HEK293 (cell line): ENCODE measurements around the gene ZFP1.

Source experiments
- CTCF ChIA-PET: fragments of 350-600 bp; formaldehyde crosslinking; extraction: SDS; loops from one replicate; lab custom pipeline; 2021; ENCODE audit warnings: antibody characterized with exemption; lab: Yijun Ruan, JAX
- POLR2A ChIA-PET: fragments of 300-600 bp; formaldehyde crosslinking; extraction: SDS; loops from one replicate; lab custom pipeline; 2020; ENCODE audit warnings: antibody characterized with exemption, inconsistent platforms; lab: Yijun Ruan, JAX
- H3K27ac ChIP-seq: fragments of 200-500 bp; sonication (Bioruptor generic); 2 replicates; pipeline ENCODE4 v1.5.1; 2014; ENCODE audit warnings: low read depth, low read length, control low read depth, inconsistent platforms; ENCODE audit errors: extremely low read depth
- H3K36me3 ChIP-seq, 2 experiments: fragments of 200-500 bp in 1 of 2; sonication (Bioruptor generic) in 1 of 2; 1 replicate in 1 of 2; 2 replicates in 1 of 2; pipeline ENCODE4 v1.5.1; 2014 to 2017; ENCODE audit warnings: inconsistent platforms in 2 of 2, low read length in 2 of 2; ENCODE audit not compliant: control insufficient read depth in 2 of 2, insufficient read depth in 1 of 2
- H3K4me1 ChIP-seq: fragments of 200-500 bp; sonication (Bioruptor generic); 2 replicates; pipeline ENCODE4 v1.5.1; 2014; ENCODE audit warnings: mild to moderate bottlenecking, low read length, inconsistent platforms; ENCODE audit not compliant: control insufficient read depth, insufficient read depth
- H3K4me3 ChIP-seq: 2 replicates; pipeline ENCODE4 v1.5.1; 2011; ENCODE audit warnings: low read depth, mild to moderate bottlenecking, control low read depth, low read length, moderate library complexity
- H3K9me3 ChIP-seq: fragments of 200-500 bp; sonication (Bioruptor generic); 2 replicates; pipeline ENCODE4 v1.5.1; 2014; ENCODE audit warnings: low read depth, low read length, inconsistent platforms; ENCODE audit not compliant: control insufficient read depth, insufficient read depth
- BCL11B ChIP-seq: fragments of 450-650 bp; formaldehyde crosslinking; IDR thresholded peaks from 2 replicates; pipeline ENCODE4 v1.5.1; 2016; ENCODE audit warnings: low read depth, missing biosample characterization, missing genetic modification characterization
- GFI1B ChIP-seq: fragments of 450-650 bp; formaldehyde crosslinking; IDR thresholded peaks from 2 replicates; pipeline ENCODE4 v1.5.1; 2016; ENCODE audit warnings: missing biosample characterization, missing genetic modification characterization
- HOXD13 ChIP-seq: sonication (generic); formaldehyde crosslinking; IDR thresholded peaks from 2 replicates; pipeline ENCODE4 v1.8.0; 2022; ENCODE audit warnings: missing genetic modification reagents, borderline replicate concordance
- MZF1 ChIP-seq: fragments of 450-650 bp; formaldehyde crosslinking; IDR thresholded peaks from 2 replicates; pipeline ENCODE4 v1.5.1; 2017; ENCODE audit warnings: missing biosample characterization, missing genetic modification characterization, borderline replicate concordance
- RBAK ChIP-seq: fragments of 450-650 bp; formaldehyde crosslinking; IDR thresholded peaks from 2 replicates; pipeline ENCODE4 v1.5.1; 2016; ENCODE audit warnings: missing biosample characterization, missing genetic modification characterization
- ZNF2 ChIP-seq: fragments of 450-650 bp; formaldehyde crosslinking; IDR thresholded peaks from 2 replicates; pipeline ENCODE4 v1.5.1; 2016; ENCODE audit warnings: missing biosample characterization, missing genetic modification characterization
- ZNF223 ChIP-seq: fragments of 450-650 bp; formaldehyde crosslinking; IDR thresholded peaks from 2 replicates; pipeline ENCODE4 v1.5.1; 2016; ENCODE audit warnings: missing biosample characterization, missing genetic modification characterization
- ZNF514 ChIP-seq: fragments of 450-650 bp; formaldehyde crosslinking; IDR thresholded peaks from 2 replicates; pipeline ENCODE4 v1.5.1; 2016; ENCODE audit warnings: missing biosample characterization, missing genetic modification characterization
- ZNF571 ChIP-seq: fragments of 450-650 bp; formaldehyde crosslinking; IDR thresholded peaks from 2 replicates; pipeline ENCODE4 v1.5.0; 2017; ENCODE audit warnings: missing biosample characterization, missing genetic modification characterization
- ZNF624 ChIP-seq: fragments of 450-650 bp; formaldehyde crosslinking; IDR thresholded peaks from 2 replicates; pipeline ENCODE4 v1.5.1; 2017; ENCODE audit warnings: missing biosample characterization, missing genetic modification characterization
- ZNF707 ChIP-seq: fragments of 450-650 bp; formaldehyde crosslinking; IDR thresholded peaks from 2 replicates; pipeline ENCODE4 v1.5.1; 2016; ENCODE audit warnings: missing biosample characterization, missing genetic modification characterization
- ZNF837 ChIP-seq: fragments of 450-650 bp; formaldehyde crosslinking; IDR thresholded peaks from 2 replicates; pipeline ENCODE4 v1.5.1; 2016; ENCODE audit warnings: missing biosample characterization, missing genetic modification characterization
- TF ChIP-seq, protein P1 (sequence below): fragments of 450-650 bp; formaldehyde crosslinking; IDR thresholded peaks from 2 replicates; pipeline ENCODE4 v1.5.1; 2016; ENCODE audit warnings: missing biosample characterization, missing genetic modification characterization
- TF ChIP-seq, protein P2 (sequence below): fragments of 450-650 bp; formaldehyde crosslinking; IDR thresholded peaks from 2 replicates; pipeline ENCODE4 v1.5.1; 2016; ENCODE audit warnings: missing biosample characterization, missing genetic modification characterization
- TF ChIP-seq, protein P3 (sequence below): fragments of 450-650 bp; formaldehyde crosslinking; IDR thresholded peaks from 2 replicates; pipeline ENCODE4 v1.5.1; 2016; ENCODE audit warnings: missing biosample characterization, missing genetic modification characterization
- TF ChIP-seq, protein P4 (sequence below): fragments of 450-650 bp; formaldehyde crosslinking; IDR thresholded peaks from 2 replicates; pipeline ENCODE4 v1.5.1; 2016; ENCODE audit warnings: missing biosample characterization, missing genetic modification characterization
- TF ChIP-seq, protein P5 (sequence below): fragments of 450-650 bp; formaldehyde crosslinking; IDR thresholded peaks from 2 replicates; pipeline ENCODE4 v1.5.1; 2016; ENCODE audit warnings: missing biosample characterization, missing genetic modification characterization
- TF ChIP-seq, protein P6 (sequence below): fragments of 450-650 bp; formaldehyde crosslinking; conservative IDR thresholded peaks from 2 replicates; pipeline ENCODE4 v1.5.1; 2016; ENCODE audit warnings: low read depth, missing biosample characterization, missing genetic modification characterization
- TF ChIP-seq, protein P7 (sequence below): fragments of 450-650 bp; formaldehyde crosslinking; IDR thresholded peaks from 2 replicates; pipeline ENCODE4 v1.5.1; 2016; ENCODE audit warnings: missing biosample characterization, missing genetic modification characterization
- TF ChIP-seq, protein P8 (sequence below): fragments of 450-650 bp; formaldehyde crosslinking; IDR thresholded peaks from 2 replicates; pipeline ENCODE4 v1.5.1; 2017; ENCODE audit warnings: missing biosample characterization, missing genetic modification characterization

Gene ZFP1

DNA sequence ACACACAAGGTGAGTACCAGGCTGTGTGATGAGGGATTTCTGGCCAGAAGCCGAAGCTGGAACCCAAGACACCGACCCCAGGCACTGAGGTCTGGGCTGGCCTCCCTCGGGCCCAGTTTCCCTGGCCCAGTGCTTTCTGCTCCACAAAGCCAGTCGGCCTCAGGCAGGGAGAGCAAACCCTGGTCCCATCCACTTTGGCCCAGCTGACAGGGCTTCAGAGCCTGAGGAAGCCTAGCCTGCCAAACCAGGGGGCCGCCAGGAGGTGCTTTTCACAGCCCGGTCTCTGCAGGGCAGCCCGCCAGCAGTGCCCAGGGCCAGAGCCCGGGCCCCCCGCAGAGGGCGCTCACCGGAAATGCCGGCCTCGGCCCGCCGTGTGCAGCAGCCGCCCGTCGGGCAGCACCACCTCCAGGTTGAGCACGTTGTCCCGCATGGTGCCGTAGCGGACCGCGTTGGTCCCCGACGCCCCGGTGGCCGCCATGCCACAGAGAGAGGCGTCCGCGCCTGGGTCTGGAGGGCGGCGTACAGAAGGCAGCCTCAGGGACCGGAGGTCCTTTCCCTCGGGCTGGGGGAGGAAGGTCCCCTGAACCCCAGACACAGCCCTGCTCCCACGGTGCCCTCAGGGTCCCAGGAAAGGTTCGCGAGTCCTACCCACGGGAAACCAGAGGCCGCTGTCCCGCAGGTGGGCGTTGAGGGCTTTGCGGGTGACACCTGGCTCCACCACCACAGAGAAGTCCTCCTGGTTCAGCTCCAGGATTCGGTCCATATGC lies 34.0 kb upstream of the ZFP1 start:
- POLR2A ChIA-PET: no interaction called here
- Histone ChIP-seq H3K9me3 (no peaks in the 10 kb centered on the region), H3K4me3 (no peak overlapping the region), H3K27ac (no peak overlapping the region), H3K4me1 (no peaks in the 10 kb centered on the region), H3K36me3 (no peaks in the 10 kb centered on the region)
- no peak for TF ChIP-seq ZNF707 (tag by site-specific recombination)
- no peak for TF ChIP-seq BCL11B (tag by site-specific recombination)
- TF ChIP-seq MZF1: no peak
- no peak for TF ChIP-seq ZNF624 (tag by site-specific recombination)
- TF ChIP-seq, protein P1, sequence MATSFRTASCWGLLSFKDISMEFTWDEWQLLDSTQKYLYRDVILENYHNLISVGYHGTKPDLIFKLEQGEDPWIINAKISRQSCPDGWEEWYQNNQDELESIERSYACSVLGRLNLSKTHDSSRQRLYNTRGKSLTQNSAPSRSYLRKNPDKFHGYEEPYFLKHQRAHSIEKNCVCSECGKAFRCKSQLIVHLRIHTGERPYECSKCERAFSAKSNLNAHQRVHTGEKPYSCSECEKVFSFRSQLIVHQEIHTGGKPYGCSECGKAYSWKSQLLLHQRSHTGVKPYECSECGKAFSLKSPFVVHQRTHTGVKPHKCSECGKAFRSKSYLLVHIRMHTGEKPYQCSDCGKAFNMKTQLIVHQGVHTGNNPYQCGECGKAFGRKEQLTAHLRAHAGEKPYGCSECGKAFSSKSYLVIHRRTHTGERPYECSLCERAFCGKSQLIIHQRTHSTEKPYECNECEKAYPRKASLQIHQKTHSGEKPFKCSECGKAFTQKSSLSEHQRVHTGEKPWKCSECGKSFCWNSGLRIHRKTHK: no peak
- TF ChIP-seq ZNF571 (tag by site-specific recombination): no peak
- TF ChIP-seq, protein P2, sequence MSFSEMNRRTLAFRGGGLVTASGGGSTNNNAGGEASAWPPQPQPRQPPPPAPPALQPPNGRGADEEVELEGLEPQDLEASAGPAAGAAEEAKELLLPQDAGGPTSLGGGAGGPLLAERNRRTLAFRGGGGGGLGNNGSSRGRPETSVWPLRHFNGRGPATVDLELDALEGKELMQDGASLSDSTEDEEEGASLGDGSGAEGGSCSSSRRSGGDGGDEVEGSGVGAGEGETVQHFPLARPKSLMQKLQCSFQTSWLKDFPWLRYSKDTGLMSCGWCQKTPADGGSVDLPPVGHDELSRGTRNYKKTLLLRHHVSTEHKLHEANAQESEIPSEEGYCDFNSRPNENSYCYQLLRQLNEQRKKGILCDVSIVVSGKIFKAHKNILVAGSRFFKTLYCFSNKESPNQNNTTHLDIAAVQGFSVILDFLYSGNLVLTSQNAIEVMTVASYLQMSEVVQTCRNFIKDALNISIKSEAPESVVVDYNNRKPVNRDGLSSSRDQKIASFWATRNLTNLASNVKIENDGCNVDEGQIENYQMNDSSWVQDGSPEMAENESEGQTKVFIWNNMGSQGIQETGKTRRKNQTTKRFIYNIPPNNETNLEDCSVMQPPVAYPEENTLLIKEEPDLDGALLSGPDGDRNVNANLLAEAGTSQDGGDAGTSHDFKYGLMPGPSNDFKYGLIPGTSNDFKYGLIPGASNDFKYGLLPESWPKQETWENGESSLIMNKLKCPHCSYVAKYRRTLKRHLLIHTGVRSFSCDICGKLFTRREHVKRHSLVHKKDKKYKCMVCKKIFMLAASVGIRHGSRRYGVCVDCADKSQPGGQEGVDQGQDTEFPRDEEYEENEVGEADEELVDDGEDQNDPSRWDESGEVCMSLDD: no peak
- TF ChIP-seq, protein P3, sequence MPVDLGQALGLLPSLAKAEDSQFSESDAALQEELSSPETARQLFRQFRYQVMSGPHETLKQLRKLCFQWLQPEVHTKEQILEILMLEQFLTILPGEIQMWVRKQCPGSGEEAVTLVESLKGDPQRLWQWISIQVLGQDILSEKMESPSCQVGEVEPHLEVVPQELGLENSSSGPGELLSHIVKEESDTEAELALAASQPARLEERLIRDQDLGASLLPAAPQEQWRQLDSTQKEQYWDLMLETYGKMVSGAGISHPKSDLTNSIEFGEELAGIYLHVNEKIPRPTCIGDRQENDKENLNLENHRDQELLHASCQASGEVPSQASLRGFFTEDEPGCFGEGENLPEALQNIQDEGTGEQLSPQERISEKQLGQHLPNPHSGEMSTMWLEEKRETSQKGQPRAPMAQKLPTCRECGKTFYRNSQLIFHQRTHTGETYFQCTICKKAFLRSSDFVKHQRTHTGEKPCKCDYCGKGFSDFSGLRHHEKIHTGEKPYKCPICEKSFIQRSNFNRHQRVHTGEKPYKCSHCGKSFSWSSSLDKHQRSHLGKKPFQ (tag by site-specific recombination): no peak
- no peak for TF ChIP-seq ZNF223 (tag by site-specific recombination)
- TF ChIP-seq ZNF514 (tag by site-specific recombination): no peak
- no peak for TF ChIP-seq ZNF2 (tag by site-specific recombination)
- TF ChIP-seq, protein P4, sequence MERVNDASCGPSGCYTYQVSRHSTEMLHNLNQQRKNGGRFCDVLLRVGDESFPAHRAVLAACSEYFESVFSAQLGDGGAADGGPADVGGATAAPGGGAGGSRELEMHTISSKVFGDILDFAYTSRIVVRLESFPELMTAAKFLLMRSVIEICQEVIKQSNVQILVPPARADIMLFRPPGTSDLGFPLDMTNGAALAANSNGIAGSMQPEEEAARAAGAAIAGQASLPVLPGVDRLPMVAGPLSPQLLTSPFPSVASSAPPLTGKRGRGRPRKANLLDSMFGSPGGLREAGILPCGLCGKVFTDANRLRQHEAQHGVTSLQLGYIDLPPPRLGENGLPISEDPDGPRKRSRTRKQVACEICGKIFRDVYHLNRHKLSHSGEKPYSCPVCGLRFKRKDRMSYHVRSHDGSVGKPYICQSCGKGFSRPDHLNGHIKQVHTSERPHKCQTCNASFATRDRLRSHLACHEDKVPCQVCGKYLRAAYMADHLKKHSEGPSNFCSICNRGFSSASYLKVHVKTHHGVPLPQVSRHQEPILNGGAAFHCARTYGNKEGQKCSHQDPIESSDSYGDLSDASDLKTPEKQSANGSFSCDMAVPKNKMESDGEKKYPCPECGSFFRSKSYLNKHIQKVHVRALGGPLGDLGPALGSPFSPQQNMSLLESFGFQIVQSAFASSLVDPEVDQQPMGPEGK: no peak
- TF ChIP-seq, protein P5, sequence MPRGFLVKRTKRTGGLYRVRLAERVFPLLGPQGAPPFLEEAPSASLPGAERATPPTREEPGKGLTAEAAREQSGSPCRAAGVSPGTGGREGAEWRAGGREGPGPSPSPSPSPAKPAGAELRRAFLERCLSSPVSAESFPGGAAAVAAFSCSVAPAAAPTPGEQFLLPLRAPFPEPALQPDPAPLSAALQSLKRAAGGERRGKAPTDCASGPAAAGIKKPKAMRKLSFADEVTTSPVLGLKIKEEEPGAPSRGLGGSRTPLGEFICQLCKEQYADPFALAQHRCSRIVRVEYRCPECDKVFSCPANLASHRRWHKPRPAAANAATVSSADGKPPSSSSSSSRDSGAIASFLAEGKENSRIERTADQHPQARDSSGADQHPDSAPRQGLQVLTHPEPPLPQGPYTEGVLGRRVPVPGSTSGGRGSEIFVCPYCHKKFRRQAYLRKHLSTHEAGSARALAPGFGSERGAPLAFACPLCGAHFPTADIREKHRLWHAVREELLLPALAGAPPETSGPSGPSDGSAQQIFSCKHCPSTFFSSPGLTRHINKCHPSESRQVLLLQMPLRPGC (tag by site-specific recombination): no peak
- TF ChIP-seq ZNF837 (tag by site-specific recombination): no peak
- TF ChIP-seq, protein P6, sequence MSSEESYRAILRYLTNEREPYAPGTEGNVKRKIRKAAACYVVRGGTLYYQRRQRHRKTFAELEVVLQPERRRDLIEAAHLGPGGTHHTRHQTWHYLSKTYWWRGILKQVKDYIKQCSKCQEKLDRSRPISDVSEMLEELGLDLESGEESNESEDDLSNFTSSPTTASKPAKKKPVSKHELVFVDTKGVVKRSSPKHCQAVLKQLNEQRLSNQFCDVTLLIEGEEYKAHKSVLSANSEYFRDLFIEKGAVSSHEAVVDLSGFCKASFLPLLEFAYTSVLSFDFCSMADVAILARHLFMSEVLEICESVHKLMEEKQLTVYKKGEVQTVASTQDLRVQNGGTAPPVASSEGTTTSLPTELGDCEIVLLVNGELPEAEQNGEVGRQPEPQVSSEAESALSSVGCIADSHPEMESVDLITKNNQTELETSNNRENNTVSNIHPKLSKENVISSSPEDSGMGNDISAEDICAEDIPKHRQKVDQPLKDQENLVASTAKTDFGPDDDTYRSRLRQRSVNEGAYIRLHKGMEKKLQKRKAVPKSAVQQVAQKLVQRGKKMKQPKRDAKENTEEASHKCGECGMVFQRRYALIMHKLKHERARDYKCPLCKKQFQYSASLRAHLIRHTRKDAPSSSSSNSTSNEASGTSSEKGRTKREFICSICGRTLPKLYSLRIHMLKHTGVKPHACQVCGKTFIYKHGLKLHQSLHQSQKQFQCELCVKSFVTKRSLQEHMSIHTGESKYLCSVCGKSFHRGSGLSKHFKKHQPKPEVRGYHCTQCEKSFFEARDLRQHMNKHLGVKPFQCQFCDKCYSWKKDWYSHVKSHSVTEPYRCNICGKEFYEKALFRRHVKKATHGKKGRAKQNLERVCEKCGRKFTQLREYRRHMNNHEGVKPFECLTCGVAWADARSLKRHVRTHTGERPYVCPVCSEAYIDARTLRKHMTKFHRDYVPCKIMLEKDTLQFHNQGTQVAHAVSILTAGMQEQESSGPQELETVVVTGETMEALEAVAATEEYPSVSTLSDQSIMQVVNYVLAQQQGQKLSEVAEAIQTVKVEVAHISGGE: no peak
- TF ChIP-seq, protein P7, sequence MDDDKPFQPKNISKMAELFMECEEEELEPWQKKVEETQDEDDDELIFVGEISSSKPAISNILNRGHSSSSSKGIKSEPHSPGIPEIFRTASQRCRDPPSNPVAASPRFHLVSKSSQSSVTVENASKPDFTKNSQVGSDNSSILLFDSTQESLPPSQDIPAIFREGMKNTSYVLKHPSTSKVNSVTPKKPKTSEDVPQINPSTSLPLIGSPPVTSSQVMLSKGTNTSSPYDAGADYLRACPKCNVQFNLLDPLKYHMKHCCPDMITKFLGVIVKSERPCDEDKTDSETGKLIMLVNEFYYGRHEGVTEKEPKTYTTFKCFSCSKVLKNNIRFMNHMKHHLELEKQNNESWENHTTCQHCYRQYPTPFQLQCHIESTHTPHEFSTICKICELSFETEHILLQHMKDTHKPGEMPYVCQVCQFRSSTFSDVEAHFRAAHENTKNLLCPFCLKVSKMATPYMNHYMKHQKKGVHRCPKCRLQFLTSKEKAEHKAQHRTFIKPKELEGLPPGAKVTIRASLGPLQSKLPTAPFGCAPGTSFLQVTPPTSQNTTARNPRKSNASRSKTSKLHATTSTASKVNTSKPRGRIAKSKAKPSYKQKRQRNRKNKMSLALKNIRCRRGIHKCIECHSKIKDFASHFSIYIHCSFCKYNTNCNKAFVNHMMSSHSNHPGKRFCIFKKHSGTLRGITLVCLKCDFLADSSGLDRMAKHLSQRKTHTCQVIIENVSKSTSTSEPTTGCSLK (tag by site-specific recombination): no peak
- no peak for TF ChIP-seq HOXD13 (CRISPR knock-in tag)
- TF ChIP-seq, protein P8, sequence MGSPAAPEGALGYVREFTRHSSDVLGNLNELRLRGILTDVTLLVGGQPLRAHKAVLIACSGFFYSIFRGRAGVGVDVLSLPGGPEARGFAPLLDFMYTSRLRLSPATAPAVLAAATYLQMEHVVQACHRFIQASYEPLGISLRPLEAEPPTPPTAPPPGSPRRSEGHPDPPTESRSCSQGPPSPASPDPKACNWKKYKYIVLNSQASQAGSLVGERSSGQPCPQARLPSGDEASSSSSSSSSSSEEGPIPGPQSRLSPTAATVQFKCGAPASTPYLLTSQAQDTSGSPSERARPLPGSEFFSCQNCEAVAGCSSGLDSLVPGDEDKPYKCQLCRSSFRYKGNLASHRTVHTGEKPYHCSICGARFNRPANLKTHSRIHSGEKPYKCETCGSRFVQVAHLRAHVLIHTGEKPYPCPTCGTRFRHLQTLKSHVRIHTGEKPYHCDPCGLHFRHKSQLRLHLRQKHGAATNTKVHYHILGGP (tag by site-specific recombination): no peak
- TF ChIP-seq GFI1B (tag by site-specific recombination): no peak
- TF ChIP-seq RBAK (tag by site-specific recombination): no peak
- CTCF ChIA-PET: no interaction called here
